HCT116 (cell line): ENCODE measurements around the gene MAPK14. TPM values are rescaled to one million over a fixed set of nuclear protein-coding genes. Genes with fewer than 3 reads are reported as not detected.

Source experiments
- ATAC-seq: fragments of 200-7000 bp; cut with Tn5 transposase; 2 replicates; pipeline ENCODE4 v1.9.1; 2020; ENCODE audit warnings: mild to moderate bottlenecking, moderate library complexity
- BruUV-seq: library from RNA; stranded (reverse); fragments of 400-500 nt; replicated peaks from 2 replicates; lab custom pipeline; 2021; lab: Mats Ljungman, UMichigan
- CTCF ChIA-PET: fragments of 300-600 bp; sonication (Branson Sonifier 250); formaldehyde crosslinking; loops from one replicate; lab custom pipeline; 2021; ENCODE audit warnings: antibody characterized with exemption; lab: Charles Lee
- POLR2A ChIA-PET: fragments of 300-600, 350-600 bp; sonication (Branson Sonifier 250); formaldehyde crosslinking; loops from one replicate; lab custom pipeline; 2021; ENCODE audit warnings: antibody characterized with exemption; lab: Charles Lee
- RAD21 ChIA-PET, 2 experiments: fragments of 300-600 bp; sonication (Branson Sonifier 250); formaldehyde crosslinking; loops; one replicate each; lab custom pipeline; 2023; ENCODE audit warnings: low total read pairs in 2 of 2; ENCODE audit not compliant: uncharacterized antibody in 2 of 2, unreplicated experiment in 2 of 2, low non-redundant PET in 1 of 2; lab: Charles Lee
- DNase-seq: peaks from one replicate; pipeline ENCODE4 v3.0.0-alpha.2; 2010; ENCODE audit warnings: low read depth, low spot score
- H2AFZ ChIP-seq: fragments of 200-600 bp; shearing (Covaris generic), sonication (generic); 2 replicates; pipeline ENCODE4 v1.6.1; 2017; ENCODE audit warnings: low read depth, mixed run types, mixed read lengths, antibody characterized with exemption, low read length; ENCODE audit not compliant: poor library complexity, severe bottlenecking
- H3K27ac ChIP-seq: 2 replicates; pipeline ENCODE4 v1.5.1; 2012; ENCODE audit warnings: low read depth, low read length
- H3K27me3 ChIP-seq: fragments of 200-600 bp; sonication (generic); 2 replicates; pipeline ENCODE4 v1.6.1; 2016; ENCODE audit warnings: mixed run types, low read length, mixed read lengths; ENCODE audit not compliant: insufficient read depth
- H3K36me3 ChIP-seq, 2 experiments: fragments of 200-500 bp in 1 of 2; fragments of 200-600 bp in 1 of 2; sonication (Bioruptor generic) in 1 of 2; sonication (generic) in 1 of 2; 2 replicates each; pipeline versions ENCODE4 v1.5.1 to v1.6.1; 2014 to 2016; ENCODE audit warnings: low read length in 2 of 2, inconsistent platforms in 1 of 2, mixed read lengths in 1 of 2, mixed run types in 1 of 2; ENCODE audit not compliant: insufficient read depth in 2 of 2, control insufficient read depth in 1 of 2
- H3K4me1 ChIP-seq, 2 experiments: fragments of 200-600 bp in 1 of 2; sonication (generic) in 1 of 2; 2 replicates each; pipeline versions ENCODE4 v1.5.1 to v1.6.1; 2012 to 2017; ENCODE audit warnings: low read length in 2 of 2, inconsistent platforms in 1 of 2, mild to moderate bottlenecking in 1 of 2, mixed read lengths in 1 of 2, mixed run types in 1 of 2, moderate library complexity in 1 of 2; ENCODE audit not compliant: insufficient read depth in 2 of 2, control insufficient read depth in 1 of 2
- H3K4me2 ChIP-seq: fragments of 200-600 bp; sonication (generic); 2 replicates; pipeline ENCODE4 v1.6.1; 2017; ENCODE audit warnings: mixed run types, low read length, mixed read lengths
- H3K4me3 ChIP-seq, 2 experiments: fragments of 200-600 bp in 1 of 2; sonication (generic) in 1 of 2; replicated peaks in 1 of 2; 2 replicates each; pipeline ENCODE4 v1.5.1; 2011 to 2016; ENCODE audit warnings: low read length in 2 of 2, control low read depth in 1 of 2, low read depth in 1 of 2, mild to moderate bottlenecking in 1 of 2, mixed read lengths in 1 of 2, mixed run types in 1 of 2
- H3K79me2 ChIP-seq: fragments of 200-600 bp; sonication (generic); 2 replicates; pipeline ENCODE4 v1.6.1; 2017; ENCODE audit warnings: mild to moderate bottlenecking, mixed run types, low read length, moderate library complexity, mixed read lengths; ENCODE audit not compliant: insufficient read depth
- H3K9ac ChIP-seq: fragments of 200-600 bp; sonication (generic); 2 replicates; pipeline ENCODE4 v1.6.1; 2016; ENCODE audit warnings: low read length, mixed read lengths
- H3K9me2 ChIP-seq: fragments of 200-600 bp; sonication (generic), shearing (Covaris generic); 2 replicates; pipeline ENCODE4 v1.6.1; 2017; ENCODE audit warnings: mixed run types, mild to moderate bottlenecking, moderate library complexity; ENCODE audit not compliant: insufficient read depth
- H3K9me3 ChIP-seq, 2 experiments: fragments of 200-500 bp in 1 of 2; fragments of 200-600 bp in 1 of 2; sonication (Bioruptor generic) in 1 of 2; sonication (generic) in 1 of 2; 2 replicates each; pipeline ENCODE4 v1.6.1; 2014 to 2017; ENCODE audit warnings: low read length in 2 of 2, mixed read lengths in 2 of 2, inconsistent platforms in 1 of 2, low read depth in 1 of 2, mild to moderate bottlenecking in 1 of 2, mixed run types in 1 of 2, moderate library complexity in 1 of 2; ENCODE audit not compliant: control insufficient read depth in 1 of 2, insufficient read depth in 1 of 2
- H4K20me1 ChIP-seq: fragments of 200-600 bp; sonication (generic), shearing (Covaris generic); 2 replicates; pipeline ENCODE4 v1.6.1; 2017; ENCODE audit warnings: mixed run types, mild to moderate bottlenecking, moderate library complexity; ENCODE audit not compliant: insufficient read depth
- CBX3 ChIP-seq: IDR thresholded peaks from 2 replicates; pipeline ENCODE4 v1.6.1; 2012; ENCODE audit warnings: low read depth
- CEBPB ChIP-seq: IDR thresholded peaks from 2 replicates; pipeline ENCODE4 v1.6.1; 2012; ENCODE audit warnings: low read depth
- EGR1 ChIP-seq: IDR thresholded peaks from 2 replicates; pipeline ENCODE4 v1.6.1; 2012; ENCODE audit warnings: low read depth
- ELF1 ChIP-seq: IDR thresholded peaks from 2 replicates; pipeline ENCODE4 v1.6.1; 2012; ENCODE audit warnings: low read depth, borderline replicate concordance
- EZH2 ChIP-seq: fragments of 200-600 bp; sonication (generic); IDR thresholded peaks from 2 replicates; pipeline ENCODE4 v1.6.1; 2017; ENCODE audit warnings: antibody characterized with exemption, mixed run types
- FOSL1 ChIP-seq: IDR thresholded peaks from 2 replicates; pipeline ENCODE4 v1.6.1; 2012; ENCODE audit warnings: low read depth
- JUND ChIP-seq: IDR thresholded peaks from 2 replicates; pipeline ENCODE4 v1.6.1; 2012
- POLR2A ChIP-seq: IDR thresholded peaks from 2 replicates; pipeline ENCODE4 v1.7.0; 2011; ENCODE audit warnings: borderline replicate concordance; ENCODE audit not compliant: insufficient read depth, insufficient read length; ENCODE audit errors: extremely low read depth
- RAD21 ChIP-seq: IDR thresholded peaks from 2 replicates; pipeline ENCODE4 v1.6.1; 2012; ENCODE audit warnings: low read depth, mild to moderate bottlenecking
- REST ChIP-seq: IDR thresholded peaks from 2 replicates; pipeline ENCODE4 v1.6.1; 2012; ENCODE audit warnings: low read depth
- SIN3A ChIP-seq: IDR thresholded peaks from 2 replicates; pipeline ENCODE4 v1.6.1; 2012; ENCODE audit warnings: low read depth
- SP1 ChIP-seq: IDR thresholded peaks from 2 replicates; pipeline ENCODE4 v1.6.1; 2012; ENCODE audit warnings: low read depth
- SRF ChIP-seq: IDR thresholded peaks from 2 replicates; pipeline ENCODE4 v1.6.1; 2012; ENCODE audit warnings: low read depth
- TCF7L2 ChIP-seq: IDR thresholded peaks from 2 replicates; pipeline ENCODE4 v1.7.0; 2011; ENCODE audit warnings: borderline replicate concordance, inconsistent platforms; ENCODE audit not compliant: insufficient read depth, insufficient read length; ENCODE audit errors: extremely low read depth
- YY1 ChIP-seq: IDR thresholded peaks from 2 replicates; pipeline ENCODE4 v1.6.1; 2011; ENCODE audit warnings: low read length, low read depth, moderate library complexity, mild to moderate bottlenecking; ENCODE audit not compliant: insufficient replicate concordance; ENCODE audit errors: extremely low read depth
- ZBTB33 ChIP-seq: IDR thresholded peaks from 2 replicates; pipeline ENCODE4 v1.6.1; 2011; ENCODE audit warnings: mild to moderate bottlenecking, low read length, moderate library complexity; ENCODE audit not compliant: insufficient replicate concordance; ENCODE audit errors: extremely low read depth
- ZFX ChIP-seq: fragments of 450-650 bp; IDR thresholded peaks from 2 replicates; pipeline ENCODE4 v1.6.1; 2017
- ZNF274 ChIP-seq: fragments of 200-500 bp; sonication (Bioruptor generic); IDR thresholded peaks from 2 replicates; pipeline ENCODE4 v1.6.1; 2014; ENCODE audit warnings: mild to moderate bottlenecking, low read depth, low read length, inconsistent platforms
- intact Hi-C: fragments of 100-400 bp; cut with micrococcal nuclease; formaldehyde crosslinking; loops from 2 replicates; pipeline ENCODE4 v1.10.0; 2022
- total RNA-seq: library from RNA; stranded (reverse); gene quantifications from one replicate; pipeline ENCODE4 v1.2.1, GENCODE V29; 2021; ENCODE audit not compliant: unreplicated experiment
- TF ChIP-seq, protein P1 (sequence below), 3 experiments: fragments of 200-600 bp in 1 of 3; sonication (generic) in 1 of 3; IDR thresholded peaks in 2 of 3; conservative IDR thresholded peaks in 1 of 3; 2 replicates each; pipeline ENCODE4 v1.5.1; 2012 to 2017; ENCODE audit warnings: low read depth in 2 of 3, low read length in 2 of 3, antibody characterized with exemption in 1 of 3, borderline replicate concordance in 1 of 3, control low read depth in 1 of 3, mild to moderate bottlenecking in 1 of 3, mixed read lengths in 1 of 3, mixed run types in 1 of 3, moderate library complexity in 1 of 3; ENCODE audit not compliant: insufficient read depth in 1 of 3
- TF ChIP-seq, protein P2 (sequence below): IDR thresholded peaks from 2 replicates; pipeline ENCODE4 v1.6.1; 2012

The MAPK14 gene
- total RNA-seq, 1 experiment from 2014 or later = 34.2 TPM

- Histone ChIP-seq H3K4me3 (no peak overlapping the region), H3K9me3 (no peaks in the 10 kb centered on the region), H3K9ac (no peak overlapping the region), H3K27me3 (no peaks in the 10 kb centered on the region), H3K79me2 (no peaks in the 10 kb centered on the region), H3K36me3 (peaks cover 0 to 2% of the 10 kb centered on the region in 2 experiments; a peak in 1 of 4 replicates), H2AFZ (no peak overlapping the region), H4K20me1 (no peaks in the 10 kb centered on the region), H3K9me2 (no peaks in the 10 kb centered on the region), H3K27ac (no peak overlapping the region), H3K4me2 (no peak overlapping the region), H3K4me1 (no peaks in the 10 kb centered on the region)
- BruUV-seq = no TSS peak
- ChIA-PET RAD21 (no interaction called here), POLR2A (no interaction called here), CTCF (no interaction called here)
- ATAC-seq (no peak), DNase-seq (no peak)
- intact Hi-C loops = no loop called here
- TF ChIP-seq EGR1 = no peak
- no peak for TF ChIP-seq TCF7L2
- TF ChIP-seq REST = no peak
- no peak for TF ChIP-seq JUND
- no peak for TF ChIP-seq ELF1
- no peak for TF ChIP-seq SIN3A
- no peak for TF ChIP-seq SRF
- no peak for TF ChIP-seq ZBTB33
- no peak for TF ChIP-seq ZNF274
- no peak for TF ChIP-seq CEBPB
- TF ChIP-seq RAD21 = no peak
- TF ChIP-seq SP1 = no peak
- TF ChIP-seq YY1 = no peak
- TF ChIP-seq, protein P1, sequence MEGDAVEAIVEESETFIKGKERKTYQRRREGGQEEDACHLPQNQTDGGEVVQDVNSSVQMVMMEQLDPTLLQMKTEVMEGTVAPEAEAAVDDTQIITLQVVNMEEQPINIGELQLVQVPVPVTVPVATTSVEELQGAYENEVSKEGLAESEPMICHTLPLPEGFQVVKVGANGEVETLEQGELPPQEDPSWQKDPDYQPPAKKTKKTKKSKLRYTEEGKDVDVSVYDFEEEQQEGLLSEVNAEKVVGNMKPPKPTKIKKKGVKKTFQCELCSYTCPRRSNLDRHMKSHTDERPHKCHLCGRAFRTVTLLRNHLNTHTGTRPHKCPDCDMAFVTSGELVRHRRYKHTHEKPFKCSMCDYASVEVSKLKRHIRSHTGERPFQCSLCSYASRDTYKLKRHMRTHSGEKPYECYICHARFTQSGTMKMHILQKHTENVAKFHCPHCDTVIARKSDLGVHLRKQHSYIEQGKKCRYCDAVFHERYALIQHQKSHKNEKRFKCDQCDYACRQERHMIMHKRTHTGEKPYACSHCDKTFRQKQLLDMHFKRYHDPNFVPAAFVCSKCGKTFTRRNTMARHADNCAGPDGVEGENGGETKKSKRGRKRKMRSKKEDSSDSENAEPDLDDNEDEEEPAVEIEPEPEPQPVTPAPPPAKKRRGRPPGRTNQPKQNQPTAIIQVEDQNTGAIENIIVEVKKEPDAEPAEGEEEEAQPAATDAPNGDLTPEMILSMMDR (IDR thresholded peaks at IDR 0.05 in 2 of 3, conservative IDR thresholded peaks at IDR 0.05 in 1 of 3; ENCODE audit: borderline replicate concordance in 1 of 3, insufficient read depth in 1 of 3, low read depth in 2 of 3, low read length in 2 of 3) = no peak
- TF ChIP-seq ZFX = no peak
- TF ChIP-seq CBX3 = no peak
- no peak for TF ChIP-seq FOSL1
- TF ChIP-seq EZH2 = no peak
- no peak for TF ChIP-seq POLR2A
- TF ChIP-seq, protein P2, sequence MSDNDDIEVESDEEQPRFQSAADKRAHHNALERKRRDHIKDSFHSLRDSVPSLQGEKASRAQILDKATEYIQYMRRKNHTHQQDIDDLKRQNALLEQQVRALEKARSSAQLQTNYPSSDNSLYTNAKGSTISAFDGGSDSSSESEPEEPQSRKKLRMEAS = no peak
These were observed 75.2 kb downstream of the MAPK14 start for GRCh38 chr6:36102853-36103252.
